Activated CD4-positive, alpha-beta T cell treated with anti-CD3 and anti-CD28 coated beads, Interleukin-2, amount 50 U/mL, for 4 hours (primary cell): Measurements from ENCODE around the gene CKAP4.

Experiments used
- DNase-seq, 2 experiments: peaks; one replicate each; pipeline ENCODE4 v3.0.0-alpha.2; 2020

Gene CKAP4

DNA sequence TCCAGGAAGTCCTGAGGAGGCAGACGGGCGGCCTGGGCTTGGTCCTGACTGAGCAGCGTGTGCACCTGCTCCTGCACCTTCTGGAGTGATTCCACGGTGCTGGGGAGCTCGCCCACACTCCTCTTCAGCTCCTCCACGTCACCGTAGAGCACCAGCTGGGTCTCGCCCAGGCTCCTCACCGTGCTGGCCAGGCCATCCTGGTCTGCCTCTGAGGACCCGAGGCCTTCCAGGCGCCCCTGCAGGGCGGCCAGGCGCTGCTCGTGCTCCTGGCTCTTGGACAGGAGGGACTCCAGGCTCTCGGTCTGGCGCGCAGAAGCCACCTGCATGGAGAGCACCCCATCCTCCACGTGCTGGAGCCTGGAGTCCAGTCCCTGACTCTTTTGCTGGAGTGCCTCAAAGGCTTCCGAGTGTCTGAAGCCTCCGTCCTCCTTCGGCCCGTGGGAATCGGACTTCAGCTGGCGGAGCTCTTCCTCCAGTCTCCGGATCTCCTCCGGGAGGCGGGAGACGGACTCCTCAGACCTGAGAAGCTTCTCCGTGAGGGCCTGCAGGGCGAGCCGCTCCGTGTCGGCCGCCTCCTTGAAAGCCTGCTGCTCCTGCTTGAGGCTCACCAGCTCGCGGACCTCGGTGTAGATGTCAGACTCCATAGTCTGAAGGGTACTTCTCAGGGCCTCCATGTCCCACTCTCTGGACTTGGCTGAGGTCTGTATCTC, 8.4 kb downstream of the CKAP4 start:
- no peak for DNase-seq

DNA sequence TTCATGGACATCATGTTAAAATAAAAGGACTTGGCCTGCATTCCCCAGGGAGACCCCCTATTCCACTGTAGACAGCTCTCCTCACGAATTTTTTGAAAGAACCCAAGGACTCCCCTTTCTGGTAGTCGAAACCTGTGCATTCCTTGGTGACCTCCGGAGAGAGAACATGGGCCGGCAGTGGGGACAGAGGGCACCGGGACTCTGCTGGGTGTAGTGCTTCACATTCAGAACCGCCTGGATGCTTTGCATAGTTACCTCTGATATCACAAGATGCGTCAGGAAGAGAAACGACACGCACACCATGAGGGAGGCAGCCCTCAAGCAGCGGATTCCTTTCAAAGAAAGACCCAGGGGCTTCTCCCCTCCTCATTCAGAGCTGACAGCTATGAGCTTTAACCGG, 9.7 kb downstream of the CKAP4 start:
- DNase-seq: no peak

DNA sequence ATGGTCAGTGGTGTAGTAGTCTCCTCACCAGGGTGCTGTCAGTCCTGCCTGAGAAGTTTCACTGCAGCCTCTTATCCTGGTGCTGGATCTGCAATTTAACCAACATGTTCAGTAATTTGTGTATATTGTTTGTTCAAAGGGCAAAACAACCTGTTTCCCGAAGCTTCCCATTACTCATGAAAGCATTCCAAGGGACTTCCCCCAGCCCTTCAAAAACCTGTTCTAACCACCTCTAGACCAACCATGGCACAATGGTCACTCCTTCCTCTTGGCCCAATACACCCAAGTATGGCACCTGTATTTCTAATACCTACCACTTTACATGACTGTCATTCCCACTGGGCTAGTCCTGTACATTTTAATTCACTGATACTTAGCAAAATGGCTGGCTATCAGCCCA, 12.1 kb downstream of the CKAP4 start:
- DNase-seq: no peak

DNA sequence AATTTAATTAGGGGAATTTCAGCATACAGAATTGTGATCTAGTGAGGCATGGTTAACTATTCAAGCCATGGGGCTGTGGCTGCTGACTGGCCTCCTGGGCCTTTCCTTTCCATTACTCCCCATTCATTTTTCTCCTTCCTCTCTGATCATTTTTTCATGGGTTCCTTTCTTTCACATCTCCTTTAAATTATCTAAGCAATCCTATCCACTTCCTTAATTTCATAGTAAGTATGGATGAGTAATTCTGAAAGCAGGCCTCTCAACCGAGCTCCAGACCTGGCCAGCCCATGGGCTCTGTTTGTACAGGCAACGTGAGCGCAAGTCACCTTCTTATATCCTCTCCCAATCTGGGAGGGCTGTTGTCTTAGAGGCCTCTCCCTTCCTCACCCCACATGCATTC, 13.4 kb downstream of the CKAP4 start:
- no peak for DNase-seq

DNA sequence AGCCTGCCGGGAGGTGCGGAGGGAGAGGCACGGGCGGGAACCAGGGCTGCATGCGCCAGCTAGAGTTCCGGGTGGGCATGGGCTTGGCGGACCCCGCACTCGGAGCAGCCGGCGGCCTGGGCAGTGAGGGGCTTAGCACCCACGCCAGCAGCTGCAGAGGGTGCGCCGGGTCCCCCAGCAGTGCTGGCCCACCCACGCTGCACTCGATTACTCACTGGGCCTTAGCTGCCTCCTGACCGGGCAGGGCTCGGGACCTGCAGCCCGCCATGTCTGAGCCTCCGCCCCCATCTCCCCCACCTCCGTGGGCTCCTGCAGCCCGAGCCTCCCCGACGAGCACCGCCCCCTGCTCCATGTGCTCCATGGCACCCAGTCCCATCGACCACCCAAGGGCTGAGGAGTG, 14.8 kb downstream of the CKAP4 start:
- no peak for DNase-seq

DNA sequence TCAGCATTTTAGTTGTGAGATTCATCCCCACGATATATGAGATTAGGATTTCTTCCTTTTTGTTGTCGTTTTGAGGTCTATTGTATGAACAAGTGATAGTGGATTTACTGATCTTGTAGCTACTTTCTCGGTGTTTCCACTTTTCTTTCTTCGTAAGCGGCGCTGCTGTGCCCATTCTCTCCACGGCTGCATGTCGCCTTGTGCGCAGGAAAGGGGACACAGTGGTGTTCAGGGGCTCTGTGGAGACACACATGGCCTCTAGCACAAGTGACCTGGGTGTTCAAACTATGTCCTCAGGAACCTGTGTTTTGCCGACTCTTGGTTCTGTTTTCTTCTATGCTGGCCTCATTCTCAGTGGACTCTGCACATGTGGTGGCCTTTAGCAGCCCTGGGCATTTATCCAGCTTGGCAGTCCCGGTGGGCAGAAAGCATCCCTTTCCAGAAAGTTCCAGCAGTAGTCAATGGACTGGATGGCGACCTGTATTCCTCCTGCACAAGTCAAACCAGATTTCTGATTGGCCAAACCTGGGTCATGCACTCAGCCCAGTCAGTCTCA, 18.7 kb downstream of the CKAP4 start:
- no peak for DNase-seq

DNA sequence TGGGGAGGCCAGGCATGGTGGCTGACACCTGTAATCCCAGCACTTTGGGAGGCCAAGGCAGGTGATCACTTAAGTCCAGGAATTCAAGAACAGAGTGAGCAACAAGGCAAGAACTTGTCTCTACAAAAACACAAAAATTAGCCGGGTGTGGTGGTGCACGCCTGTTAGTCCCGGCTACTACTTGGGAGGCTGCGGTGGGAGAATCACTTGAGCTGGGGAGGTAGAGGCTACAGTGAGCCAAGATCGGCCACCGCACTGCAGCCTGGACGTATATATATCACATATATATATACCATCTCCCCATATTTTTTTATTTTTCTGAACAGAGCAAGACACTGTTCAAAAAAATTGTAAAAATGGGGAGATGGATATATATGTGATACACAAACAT, 19.5 kb downstream of the CKAP4 start:
- no peak for DNase-seq

DNA sequence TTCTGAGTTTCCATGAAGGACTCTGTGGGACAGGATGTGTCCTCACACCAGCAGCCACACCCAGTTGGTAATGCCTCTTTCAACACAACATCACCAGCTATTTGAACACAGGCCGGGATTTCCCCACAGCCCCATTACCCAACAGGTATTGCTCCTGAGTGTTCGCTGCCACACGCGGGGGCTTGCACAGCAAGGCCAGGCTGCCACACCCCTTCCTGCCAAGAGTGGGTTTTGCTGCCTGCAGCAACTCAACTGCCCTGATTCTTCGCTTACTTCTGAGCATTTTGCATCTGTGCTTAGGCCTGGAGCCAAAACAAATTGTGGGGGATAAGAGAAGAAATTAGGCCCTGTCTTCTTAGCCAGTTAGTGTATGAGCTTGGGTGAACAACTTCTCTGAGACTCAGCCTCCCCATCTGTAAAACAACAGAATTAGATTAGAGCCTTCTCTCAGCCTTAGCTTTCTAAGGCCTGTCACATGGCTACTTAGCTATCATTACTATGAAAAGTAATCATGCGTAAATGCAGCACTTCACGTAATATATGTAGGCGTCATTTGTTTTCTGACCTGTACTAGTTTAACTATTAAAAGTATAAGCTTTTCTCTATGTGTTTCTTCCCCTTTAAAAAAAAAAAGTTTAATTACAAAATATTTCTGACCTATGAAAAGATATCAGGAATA, 20.0 kb downstream of the CKAP4 start:
- DNase-seq: peak; percentile 41 to 52

DNA sequence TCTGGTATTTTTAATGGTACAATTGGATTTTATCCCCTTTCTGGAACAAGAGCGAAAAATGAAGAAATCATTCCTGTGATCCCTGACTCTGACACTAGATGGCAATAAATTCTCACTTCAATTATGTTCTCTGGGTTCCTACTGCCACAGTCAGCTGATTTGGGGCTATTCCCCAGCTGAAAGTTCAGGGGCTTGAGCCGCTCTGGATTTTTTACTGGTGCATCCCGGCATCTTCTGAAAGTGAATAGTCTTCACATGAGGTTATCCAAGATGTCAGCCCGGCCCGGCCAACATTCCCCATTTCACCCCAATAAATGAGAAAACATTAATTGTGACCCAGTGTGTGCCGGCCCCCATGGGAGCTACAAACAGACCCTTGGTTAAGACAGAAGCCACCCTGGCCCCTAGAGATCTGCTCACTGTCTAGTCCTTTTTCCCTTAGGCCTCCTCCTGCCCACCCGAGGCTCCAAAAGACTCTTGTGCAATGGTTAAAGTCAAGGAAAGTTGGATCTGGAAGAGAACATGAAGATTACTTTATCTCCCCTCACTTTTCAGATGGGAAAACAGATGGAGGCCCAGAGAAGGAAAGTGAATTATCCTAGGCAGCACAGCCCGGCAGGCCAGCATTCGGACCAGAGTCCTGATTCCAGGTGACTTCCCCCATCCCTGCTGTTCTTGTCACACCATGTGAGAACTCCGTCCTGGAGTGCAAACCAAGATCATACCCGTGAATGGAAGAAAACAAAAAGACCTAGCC, 20.8 kb downstream of the CKAP4 start:
- no peak for DNase-seq

DNA sequence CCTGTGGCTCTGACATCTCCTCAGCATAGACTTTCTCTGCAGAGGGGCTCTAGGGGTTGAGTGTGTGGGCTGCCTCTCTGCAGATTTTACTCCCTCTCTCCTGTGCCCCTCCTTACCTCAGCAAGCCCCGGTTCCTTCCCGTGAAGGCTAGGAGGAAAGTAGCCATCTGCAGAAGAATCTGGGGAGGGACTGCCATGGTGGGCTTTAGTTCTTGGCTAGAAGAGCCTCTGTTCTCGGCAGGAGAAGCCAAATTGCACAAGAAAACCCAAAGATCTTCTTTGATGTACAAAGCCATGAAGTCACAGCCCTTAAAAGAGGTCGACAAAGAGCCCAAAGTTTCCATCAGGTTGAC, 23.5 kb downstream of the CKAP4 start:
- no peak for DNase-seq

DNA sequence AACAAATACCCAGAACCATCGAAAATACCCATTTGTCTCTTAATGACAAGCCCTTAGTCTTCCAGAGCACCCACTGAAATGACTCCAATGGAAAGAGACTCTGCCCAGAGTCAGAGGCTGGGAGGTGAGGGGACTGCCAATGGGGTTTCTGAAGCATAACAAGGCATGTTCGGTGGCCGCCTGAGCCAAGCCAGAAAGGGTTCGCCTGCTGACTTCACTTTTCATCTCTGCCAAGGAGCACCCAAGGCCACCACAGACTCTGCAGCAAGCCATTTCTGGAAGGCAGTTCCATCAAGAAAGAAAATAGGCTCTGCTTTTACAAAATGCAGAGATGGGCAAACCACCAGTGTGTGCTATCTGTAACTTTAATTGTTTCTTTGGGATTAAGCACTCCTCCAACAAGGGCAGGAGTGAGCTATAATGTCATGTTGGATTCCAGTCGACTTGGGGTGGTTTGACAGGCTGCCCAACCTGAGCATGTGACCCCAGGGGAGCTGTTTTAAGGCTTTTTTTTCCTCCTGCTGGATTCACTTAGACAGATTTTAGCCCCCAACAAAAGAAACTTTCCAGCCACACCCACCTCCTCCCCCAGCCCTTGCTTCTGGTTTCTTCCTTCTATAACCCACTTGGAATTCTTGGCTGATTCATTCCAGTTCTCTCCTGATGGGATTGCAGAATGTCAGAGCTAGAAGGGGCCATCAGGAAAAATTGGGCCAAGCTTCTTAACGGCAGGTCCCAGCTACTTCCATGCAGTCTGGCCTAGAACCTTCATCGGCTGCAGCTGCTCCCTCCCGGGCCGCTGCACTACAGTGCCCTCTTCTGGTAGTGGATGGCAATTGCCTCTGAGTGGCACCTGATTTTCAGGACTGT, 24.1 kb downstream of the CKAP4 start:
- DNase-seq: peak; percentile 63

DNA sequence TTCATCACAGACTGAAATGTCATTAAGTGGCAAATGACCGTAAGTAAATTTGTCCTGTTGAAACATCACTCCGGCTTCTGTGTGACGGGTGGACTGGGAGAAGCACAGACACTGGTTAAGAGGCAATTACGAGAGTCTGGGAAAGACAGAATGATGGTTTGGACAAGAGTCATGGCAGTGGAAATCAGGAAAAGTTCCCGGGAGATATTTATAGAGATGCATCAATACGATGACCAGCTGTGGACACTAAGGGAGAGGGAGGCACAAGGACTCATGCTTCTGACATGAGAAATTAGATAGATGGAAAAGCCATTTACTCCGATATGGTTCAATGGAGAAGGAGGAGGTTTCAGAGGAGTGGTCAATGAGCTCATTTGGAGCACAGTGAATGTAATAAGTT, 27.3 kb downstream of the CKAP4 start:
- no peak for DNase-seq

DNA sequence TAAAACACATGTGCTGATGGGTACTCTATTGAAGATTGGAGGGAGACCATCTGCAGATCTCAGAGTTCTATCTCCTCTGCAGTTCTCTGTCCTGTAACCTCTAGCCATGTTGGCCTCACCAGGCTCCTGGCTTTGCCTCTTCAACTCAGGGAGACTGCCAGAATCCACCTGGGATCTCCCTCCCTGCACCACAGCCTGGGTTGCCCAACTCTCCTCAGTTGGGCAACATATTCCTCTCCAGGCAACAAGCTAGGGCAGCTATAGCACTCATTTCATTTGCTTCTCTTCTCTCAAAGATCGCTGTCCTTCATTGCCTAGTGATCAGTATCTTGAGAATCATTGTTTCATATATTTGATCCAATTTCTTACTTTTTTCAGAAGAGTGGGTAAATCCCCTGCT, 28.8 kb downstream of the CKAP4 start:
- DNase-seq: no peak

DNA sequence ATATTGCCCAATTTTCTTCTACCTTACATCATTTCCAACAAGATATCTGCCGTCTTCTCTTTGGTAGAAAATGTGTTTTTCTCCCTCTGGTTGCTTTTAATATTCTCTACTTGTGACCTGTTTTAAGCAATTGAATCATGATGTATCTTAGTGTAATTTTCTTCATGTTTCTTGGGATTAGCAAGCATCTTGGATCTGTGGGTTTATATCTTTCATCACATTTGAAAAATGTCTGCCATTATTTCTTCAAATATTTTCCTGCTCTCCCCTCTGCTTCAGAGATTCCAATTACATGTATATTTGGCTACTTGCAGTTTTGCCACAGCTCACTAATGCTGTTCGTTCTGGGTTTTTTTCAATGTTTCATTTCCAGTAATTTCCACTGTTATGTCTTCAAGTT, 30.1 kb downstream of the CKAP4 start:
- no peak for DNase-seq

DNA sequence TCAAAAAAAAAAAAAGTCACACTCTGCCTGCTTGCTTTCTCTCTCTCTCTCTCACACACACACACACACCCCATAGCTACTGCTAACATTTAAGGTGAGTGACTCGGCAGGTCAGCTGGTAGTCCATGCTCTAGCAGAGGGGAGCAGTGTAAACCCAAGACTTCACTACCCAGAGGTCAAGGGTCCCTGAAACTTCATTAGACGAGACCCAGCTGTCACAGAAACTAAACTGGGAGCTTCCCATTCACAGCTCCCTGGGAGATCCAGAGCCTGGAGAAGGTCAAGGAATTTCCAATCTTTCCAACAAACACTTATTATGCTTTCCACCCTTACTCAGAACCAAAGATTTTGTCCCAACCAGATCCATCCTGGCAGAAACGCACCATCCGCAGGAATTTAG, 33.2 kb downstream of the CKAP4 start:
- no peak for DNase-seq

DNA sequence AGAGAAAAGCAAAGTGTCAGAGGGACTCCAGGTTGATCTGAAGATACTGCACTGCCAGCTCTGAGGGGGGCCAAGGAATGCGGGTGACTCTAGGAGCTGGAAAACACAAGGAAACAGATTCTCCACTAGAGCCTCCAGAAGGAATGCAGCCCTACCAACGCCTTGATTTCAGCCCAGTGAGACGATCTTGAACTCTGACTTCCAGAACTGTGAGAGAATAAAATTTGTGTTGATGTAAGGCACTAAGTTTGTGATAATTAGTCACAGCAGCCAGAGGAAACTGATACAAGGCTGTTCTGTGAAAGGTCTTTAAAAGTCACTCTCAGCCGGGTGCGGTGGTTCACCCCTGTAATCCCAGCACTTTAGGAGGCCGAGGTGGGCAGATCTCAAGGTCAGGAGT, 34.2 kb downstream of the CKAP4 start:
- DNase-seq: no peak

DNA sequence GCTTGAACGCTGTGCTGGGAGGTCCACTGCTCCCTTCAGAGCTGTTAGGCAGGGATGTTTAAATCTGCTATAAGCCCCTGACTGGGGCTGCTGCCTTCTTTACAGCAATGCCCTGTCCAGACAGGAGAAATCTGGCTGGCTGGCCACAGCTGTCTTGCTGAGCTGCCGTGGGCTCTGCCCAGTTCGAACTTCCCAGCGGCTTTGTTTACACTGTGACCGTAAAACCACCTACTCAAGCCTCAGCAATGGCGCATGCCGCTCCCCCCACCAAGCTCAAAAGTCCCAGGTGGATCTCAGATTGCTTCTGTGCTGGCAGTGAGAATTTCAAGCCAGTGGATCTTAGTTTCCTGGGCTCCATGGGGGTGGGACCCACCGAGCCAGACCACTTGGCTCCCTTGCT, 35.8 kb downstream of the CKAP4 start:
- DNase-seq: no peak

DNA sequence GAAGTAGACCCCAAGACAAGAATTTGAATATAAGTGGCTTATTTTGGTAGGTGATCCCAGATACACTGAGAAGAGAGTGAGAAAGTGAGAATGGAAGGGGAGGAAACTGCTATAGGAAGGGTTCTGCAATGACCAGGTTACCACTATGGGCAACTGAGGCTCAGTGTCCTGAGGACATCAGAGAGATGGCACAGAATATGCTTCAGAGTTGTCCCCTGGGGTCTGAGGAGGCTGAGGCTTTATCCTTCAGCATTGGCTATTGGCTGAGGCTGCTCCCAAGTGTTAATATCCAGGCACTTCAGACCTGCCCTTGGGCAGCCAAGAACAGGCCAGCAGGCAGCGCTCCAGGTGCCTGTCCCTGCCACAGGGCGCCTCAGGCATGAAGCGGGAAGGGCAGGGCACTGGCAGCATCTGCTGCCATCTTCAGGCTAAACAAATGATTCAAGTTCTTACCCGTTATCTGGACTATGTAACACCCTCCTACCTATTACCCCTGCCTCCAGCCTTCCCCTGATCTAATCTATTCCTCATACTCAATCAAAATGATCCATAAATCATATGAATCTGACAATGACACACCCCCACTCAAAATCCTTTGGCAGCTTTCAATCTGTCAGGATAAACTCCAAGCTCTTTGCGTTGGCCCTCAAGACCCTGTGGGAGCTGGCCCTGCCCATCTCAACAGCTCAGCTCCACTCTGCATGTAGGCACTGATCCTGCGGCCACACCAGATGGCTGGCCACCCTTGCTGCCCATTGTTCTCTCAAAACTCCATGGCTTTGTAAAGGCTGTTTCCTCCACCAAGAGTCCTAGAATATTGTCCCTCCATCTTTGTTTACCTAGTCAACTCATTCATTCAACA, 42.4 kb downstream of the CKAP4 start:
- no peak for DNase-seq

DNA sequence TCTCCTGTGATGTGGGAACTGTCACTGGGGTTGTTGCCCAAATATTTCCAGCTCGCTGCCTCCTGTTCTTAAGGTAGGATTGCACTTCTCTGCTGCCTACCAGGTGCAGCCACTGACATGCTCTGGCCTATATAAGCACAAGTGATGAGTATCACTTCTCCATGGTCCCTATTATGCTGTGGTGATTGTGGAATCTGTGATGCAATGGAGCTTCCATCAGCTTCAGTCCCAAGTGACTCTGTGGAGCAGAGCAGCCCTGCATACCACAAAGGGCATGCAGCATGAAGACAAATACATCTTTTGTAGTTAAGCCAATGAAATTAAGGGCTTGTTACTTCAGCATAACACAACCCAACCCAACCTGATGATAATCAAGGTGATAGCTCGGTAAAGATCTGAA, 43.5 kb downstream of the CKAP4 start:
- DNase-seq: no peak

DNA sequence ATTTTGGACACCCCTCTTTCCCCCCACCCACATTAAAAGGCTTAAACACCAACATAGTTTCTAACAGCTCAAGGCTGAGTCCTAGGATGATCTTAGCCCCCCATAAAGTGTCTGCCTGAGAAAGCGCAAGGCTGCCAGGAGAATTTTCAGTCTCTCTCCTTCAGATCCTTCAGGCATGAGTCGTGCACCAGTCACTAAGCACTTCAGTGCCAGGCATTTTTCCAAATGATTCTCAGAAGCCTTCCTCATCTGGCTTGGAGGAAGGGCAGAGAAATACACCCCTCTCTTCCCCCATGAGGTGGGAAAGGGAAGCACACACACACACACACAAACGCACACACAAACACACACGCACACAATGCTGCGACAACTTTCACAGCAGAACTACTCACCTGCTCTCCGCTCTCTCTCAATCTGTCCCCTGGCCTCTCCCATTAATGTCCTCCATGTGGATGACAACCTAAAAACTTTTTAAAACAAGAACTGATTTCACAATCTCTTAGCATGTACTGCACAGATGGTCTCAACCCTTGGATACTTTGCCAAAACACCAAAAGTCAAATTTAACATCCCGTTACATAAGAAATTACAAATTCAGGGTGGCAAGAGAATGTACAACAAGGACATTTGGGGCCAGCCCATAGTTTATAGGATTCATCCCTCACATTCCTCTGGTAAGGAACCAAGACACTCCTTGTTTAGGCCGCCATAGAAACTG, 49.8 kb downstream of the CKAP4 start:
- no peak for DNase-seq

DNA sequence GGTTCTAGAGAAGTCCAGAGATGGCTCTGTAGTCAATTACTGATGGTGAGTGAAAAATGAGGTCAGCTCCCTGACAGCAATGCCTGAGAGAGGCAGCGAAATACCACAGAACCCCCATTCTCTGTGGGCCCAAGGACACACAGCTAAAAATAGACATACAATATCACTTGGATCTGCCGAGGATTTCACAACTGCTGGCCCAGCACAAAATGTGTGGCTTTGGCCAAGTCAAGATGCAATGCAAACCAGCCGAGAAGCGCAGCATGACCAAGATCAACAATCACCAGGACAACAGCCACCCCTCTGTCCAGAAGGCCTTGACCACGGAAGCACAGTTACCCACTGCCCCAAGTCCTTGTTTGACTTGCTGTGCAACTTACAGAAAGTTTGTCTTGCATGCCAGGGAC, 52.2 kb downstream of the CKAP4 start:
- no peak for DNase-seq
